GM12864 (cell line): ENCODE measurements around the gene PAPSS1.

Source experiments
- DNase-seq: peaks from one replicate; pipeline ENCODE4 v3.0.0-alpha.2; 2011; ENCODE audit warnings: low read depth
- H3K4me3 ChIP-seq: 2 replicates; pipeline ENCODE4 v1.5.1; 2011; ENCODE audit warnings: mild to moderate bottlenecking, low read depth, low read length, control low read depth
- TF ChIP-seq, protein P1 (sequence below): IDR thresholded peaks from 2 replicates; pipeline ENCODE4 v1.5.1; 2011; ENCODE audit warnings: low read depth, mild to moderate bottlenecking, moderate library complexity, low read length, control low read depth, inconsistent platforms; ENCODE audit errors: missing control alignments

Gene PAPSS1

DNA sequence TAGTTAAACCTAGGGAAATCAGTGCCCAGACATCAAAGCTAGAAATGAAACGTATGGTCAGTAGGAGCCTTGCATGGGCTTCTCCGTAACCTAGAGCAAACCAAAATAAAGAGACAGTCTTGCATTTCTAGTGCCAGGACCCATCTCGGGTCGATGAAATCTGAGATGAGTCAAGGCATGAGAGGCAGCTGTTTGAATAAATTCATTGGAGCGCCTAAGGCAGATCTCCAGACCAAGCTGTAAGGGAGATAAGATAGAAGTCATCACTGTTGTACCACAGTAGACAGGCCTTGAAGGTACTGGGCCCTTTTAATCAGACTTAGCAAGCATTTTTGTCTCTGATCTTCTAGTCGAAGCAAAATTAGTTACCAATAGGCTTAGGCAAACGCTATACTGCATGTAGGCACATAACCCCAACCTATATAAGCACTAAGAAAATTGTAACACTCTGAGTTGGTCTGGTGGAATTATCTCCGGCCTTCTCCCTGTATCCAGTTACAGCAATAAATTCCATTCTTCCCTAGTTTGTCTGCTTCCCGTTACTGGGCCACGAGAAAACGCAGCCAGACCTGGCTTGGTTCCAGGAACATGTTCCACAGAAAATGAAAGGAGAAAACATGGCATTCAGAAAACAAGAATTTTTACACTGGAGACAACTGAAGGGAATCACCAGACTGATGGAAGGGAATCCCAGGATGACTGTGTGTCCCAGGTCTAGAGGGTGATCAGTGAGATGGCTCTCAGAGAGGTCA, 21.1 kb upstream of the PAPSS1 start:
- H3K4me3 ChIP-seq = no peak overlapping the region
- TF ChIP-seq, protein P1, sequence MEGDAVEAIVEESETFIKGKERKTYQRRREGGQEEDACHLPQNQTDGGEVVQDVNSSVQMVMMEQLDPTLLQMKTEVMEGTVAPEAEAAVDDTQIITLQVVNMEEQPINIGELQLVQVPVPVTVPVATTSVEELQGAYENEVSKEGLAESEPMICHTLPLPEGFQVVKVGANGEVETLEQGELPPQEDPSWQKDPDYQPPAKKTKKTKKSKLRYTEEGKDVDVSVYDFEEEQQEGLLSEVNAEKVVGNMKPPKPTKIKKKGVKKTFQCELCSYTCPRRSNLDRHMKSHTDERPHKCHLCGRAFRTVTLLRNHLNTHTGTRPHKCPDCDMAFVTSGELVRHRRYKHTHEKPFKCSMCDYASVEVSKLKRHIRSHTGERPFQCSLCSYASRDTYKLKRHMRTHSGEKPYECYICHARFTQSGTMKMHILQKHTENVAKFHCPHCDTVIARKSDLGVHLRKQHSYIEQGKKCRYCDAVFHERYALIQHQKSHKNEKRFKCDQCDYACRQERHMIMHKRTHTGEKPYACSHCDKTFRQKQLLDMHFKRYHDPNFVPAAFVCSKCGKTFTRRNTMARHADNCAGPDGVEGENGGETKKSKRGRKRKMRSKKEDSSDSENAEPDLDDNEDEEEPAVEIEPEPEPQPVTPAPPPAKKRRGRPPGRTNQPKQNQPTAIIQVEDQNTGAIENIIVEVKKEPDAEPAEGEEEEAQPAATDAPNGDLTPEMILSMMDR = no peak
- DNase-seq = no peak

- H3K4me3 ChIP-seq = no peak overlapping the region
- TF ChIP-seq, protein P1 = peak; percentile 41
- DNase-seq = no peak
Measured at GRCh38 chr4:107740381-107740780, 20.3 kb upstream of the PAPSS1 start.

GRCh38 chr4:107737450-107737849, 17.4 kb upstream of the PAPSS1 start:
- no peak overlapping the region for H3K4me3 ChIP-seq
- DNase-seq = no peak
- TF ChIP-seq, protein P1 = no peak

DNA sequence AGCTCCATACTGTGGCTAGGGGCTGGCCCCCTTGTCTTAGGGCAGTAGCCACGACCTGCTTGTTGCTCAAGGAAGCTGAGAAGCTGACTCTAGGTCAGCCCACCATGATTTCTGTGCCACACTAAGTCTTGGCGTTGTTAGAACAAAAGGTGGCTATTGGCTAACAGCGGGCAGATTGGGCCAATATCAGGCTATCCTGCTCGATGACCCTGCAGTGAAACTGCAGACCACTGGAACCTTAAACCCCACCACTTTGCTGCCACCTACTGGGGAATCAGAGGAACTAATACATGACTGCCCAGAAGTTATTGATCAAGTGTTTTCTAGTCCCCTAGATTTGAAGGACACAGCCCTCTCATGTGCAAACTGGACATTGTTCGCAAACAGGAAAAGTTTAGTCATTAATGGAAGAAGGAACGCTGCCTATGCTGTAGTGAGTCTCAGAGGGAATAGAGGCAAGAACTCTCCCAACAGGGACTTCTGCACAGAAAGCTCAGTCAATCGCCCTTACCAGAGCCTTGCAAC, 17.0 kb upstream of the PAPSS1 start:
- no peak for DNase-seq
- H3K4me3 ChIP-seq = no peak overlapping the region
- TF ChIP-seq, protein P1 = peak; percentile 85

DNA sequence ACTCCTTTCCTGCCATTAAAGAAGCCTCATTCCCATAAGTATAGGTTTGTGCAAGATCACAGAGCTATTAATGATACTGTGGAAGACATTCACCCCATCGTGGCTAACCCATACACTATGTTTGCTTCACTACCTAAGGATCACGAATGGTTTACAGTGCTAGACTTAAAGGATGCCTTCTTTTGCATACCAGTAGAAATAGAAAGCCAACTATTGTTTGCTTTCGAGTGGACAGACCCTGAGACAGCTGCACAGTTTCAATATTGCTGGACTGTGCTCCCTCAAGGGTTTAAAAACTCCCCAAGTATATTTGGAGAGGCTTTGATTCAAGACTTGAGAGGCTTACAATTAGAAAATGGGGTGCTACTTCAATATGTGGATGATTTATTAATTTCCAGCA, 16.0 kb upstream of the PAPSS1 start:
- H3K4me3 ChIP-seq = no peak overlapping the region

DNA sequence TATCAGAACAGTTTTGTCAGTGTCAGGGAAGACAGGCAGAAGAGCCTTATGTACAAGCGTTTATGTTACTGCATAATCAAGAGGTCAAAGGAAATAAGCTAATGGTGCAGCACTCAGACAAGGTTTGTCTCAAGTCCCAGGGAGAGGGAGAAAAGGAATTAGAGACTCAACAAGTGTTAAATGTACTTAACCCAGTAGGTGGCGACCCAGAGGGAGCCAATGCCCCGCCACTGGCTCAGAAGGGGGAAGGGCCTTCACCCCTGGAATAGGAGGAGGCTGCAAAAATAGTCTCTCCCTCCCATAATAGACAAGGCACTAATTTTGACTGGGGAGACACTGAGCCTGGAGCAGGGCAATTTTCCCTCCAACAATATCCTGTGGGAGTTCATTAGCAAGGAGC, 14.1 kb upstream of the PAPSS1 start:
- no peak for DNase-seq
- TF ChIP-seq, protein P1 = peak; percentile 44
- H3K4me3 ChIP-seq = no peak overlapping the region

More for the DNA sequence above, 16.0 kb upstream of the PAPSS1 start:
- no peak for DNase-seq
- TF ChIP-seq, protein P1 = no peak
